Body of pancreas (tissue), 4 donors: ENCODE data around the gene KLHL40. TPM values are rescaled to one million over a fixed set of nuclear protein-coding genes. Genes with fewer than 3 reads are reported as not detected.

ENCODE experiments used
- ATAC-seq: fragments of 150-250 bp; one replicate; pipeline ENCODE4 v1.9.1; 2016
- DNase-seq, 4 donors: peaks; one replicate each; pipeline ENCODE4 v3.0.0-alpha.2; 2019
- H3K27ac ChIP-seq, 4 donors: fragments of 200-600 bp; sonication (generic); 1 replicate in 3 of 4; 2 replicates in 1 of 4; pipeline versions ENCODE4 v1.5.1 to v1.6.1; 2016 to 2019; ENCODE audit warnings: mild to moderate bottlenecking in 1 of 4, mixed read lengths in 1 of 4, moderate library complexity in 1 of 4
- H3K27me3 ChIP-seq, 2 donors: fragments of 200-600 bp; sonication (generic); one replicate each; pipeline ENCODE4 v1.6.0; 2016; ENCODE audit warnings: mild to moderate bottlenecking in 1 of 2
- H3K36me3 ChIP-seq, 2 donors: fragments of 200-600 bp; sonication (generic); replicated peaks in 1 of 2; 2 replicates each; pipeline ENCODE4 v1.5.1; 2016; ENCODE audit warnings: low read depth in 2 of 2; ENCODE audit not compliant: insufficient read depth in 1 of 2
- H3K4me1 ChIP-seq: fragments of 200-600 bp; sonication (generic); one replicate; pipeline ENCODE4 v1.6.0; 2016
- H3K4me3 ChIP-seq, 2 donors: fragments of 200-600 bp; sonication (generic); 1 replicate in 1 of 2; 2 replicates in 1 of 2; pipeline ENCODE4 v1.5.1; 2016 to 2019
- H3K9me3 ChIP-seq, 3 donors: fragments of 200-600 bp; sonication (generic); 1 replicate in 2 of 3; 2 replicates in 1 of 3; pipeline ENCODE4 v1.5.1; 2016
- POLR2A ChIP-seq, 3 donors: fragments of 450-650 bp; IDR thresholded peaks; one replicate each; pipeline ENCODE4 v1.6.1; 2016; ENCODE audit warnings: antibody characterized with exemption in 3 of 3, mild to moderate bottlenecking in 2 of 3
- WGBS, 2 donors: methylation state at CpG; one replicate each; pipeline ENCODE4 v1.1.5; 2017; 5-methylcytosine and 5-hydroxymethylcytosine counted together
- intact Hi-C: fragments of 100-400 bp; cut with DNase I; formaldehyde crosslinking; loops from one replicate; pipeline ENCODE4 v1.15.1; 2023
- total RNA-seq, 2 donors: library from RNA; depleted of rRNA; stranded (reverse); fragments of >200 nt; gene quantifications; one replicate each; pipeline ENCODE4 v1.1.0, GENCODE V29; 2016
- TF ChIP-seq, protein P1 (sequence below), 7 experiments: fragments of 450-650 bp in 4 of 7; fragments of 200-600 bp in 3 of 7; sonication (generic) in 3 of 7; IDR thresholded peaks; one replicate each; pipeline ENCODE4 v1.5.1; 2016 to 2019; ENCODE audit warnings: antibody characterized with exemption in 7 of 7

KLHL40 gene
- total RNA-seq, 2 donors from 2014 or later: not detected

GRCh38 chr3:42656680-42657610 lies 28.4 kb upstream of the KLHL40 start:
- DNase-seq (no peak), ATAC-seq (no peak)
- Histone ChIP-seq H3K4me3 (no peak overlapping the region), H3K4me1 (peaks cover 38% of the 10 kb centered on the region), H3K9me3 (no peaks in the 10 kb centered on the region), H3K27me3 (no peaks in the 10 kb centered on the region), H3K27ac (peak overlapping the region in 1 of 4 donors; percentile 84), H3K36me3 (peaks cover 0 to 3% of the 10 kb centered on the region in 2 donors)
- intact Hi-C loops: no loop called here
- TF ChIP-seq POLR2A (IDR thresholded peaks at IDR 0.05): no peak
- TF ChIP-seq, protein P1, sequence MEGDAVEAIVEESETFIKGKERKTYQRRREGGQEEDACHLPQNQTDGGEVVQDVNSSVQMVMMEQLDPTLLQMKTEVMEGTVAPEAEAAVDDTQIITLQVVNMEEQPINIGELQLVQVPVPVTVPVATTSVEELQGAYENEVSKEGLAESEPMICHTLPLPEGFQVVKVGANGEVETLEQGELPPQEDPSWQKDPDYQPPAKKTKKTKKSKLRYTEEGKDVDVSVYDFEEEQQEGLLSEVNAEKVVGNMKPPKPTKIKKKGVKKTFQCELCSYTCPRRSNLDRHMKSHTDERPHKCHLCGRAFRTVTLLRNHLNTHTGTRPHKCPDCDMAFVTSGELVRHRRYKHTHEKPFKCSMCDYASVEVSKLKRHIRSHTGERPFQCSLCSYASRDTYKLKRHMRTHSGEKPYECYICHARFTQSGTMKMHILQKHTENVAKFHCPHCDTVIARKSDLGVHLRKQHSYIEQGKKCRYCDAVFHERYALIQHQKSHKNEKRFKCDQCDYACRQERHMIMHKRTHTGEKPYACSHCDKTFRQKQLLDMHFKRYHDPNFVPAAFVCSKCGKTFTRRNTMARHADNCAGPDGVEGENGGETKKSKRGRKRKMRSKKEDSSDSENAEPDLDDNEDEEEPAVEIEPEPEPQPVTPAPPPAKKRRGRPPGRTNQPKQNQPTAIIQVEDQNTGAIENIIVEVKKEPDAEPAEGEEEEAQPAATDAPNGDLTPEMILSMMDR (IDR thresholded peaks at IDR 0.05): no peak
- WGBS, 2 donors: 66 to 79% methylated on average over 3 to 9 of the region's 9 CpGs

- H3K27ac ChIP-seq: no peak overlapping the region
- H3K4me1 ChIP-seq: peaks cover 30% of the 10 kb centered on the region
- ATAC-seq: no peak
Observed at GRCh38 chr3:42657675-42658074, 27.7 kb upstream of the KLHL40 start.

GRCh38 chr3:42658091-42658770 lies 27.1 kb upstream of the KLHL40 start:
- DNase-seq: no peak
- Histone ChIP-seq H3K4me3 (no peak overlapping the region), H3K9me3 (no peaks in the 10 kb centered on the region), H3K36me3 (peaks cover 0 to 3% of the 10 kb centered on the region in 2 donors), H3K4me1 (peaks cover 25% of the 10 kb centered on the region), H3K27me3 (no peaks in the 10 kb centered on the region), H3K27ac (no peak overlapping the region)
- 89 to 93% methylated on average over 24 to 33 of the region's 34 CpGs for WGBS, 2 donors
- intact Hi-C loops: no loop called here
- no peak for ATAC-seq
- TF ChIP-seq, protein P1 (IDR thresholded peaks at IDR 0.05): no peak
- no peak for TF ChIP-seq POLR2A (IDR thresholded peaks at IDR 0.05)

More at GRCh38 chr3:42657675-42658074, 27.7 kb upstream of the KLHL40 start:
- 83 to 94% methylated on average over 3 to 4 of the region's 4 CpGs for WGBS, 2 donors
- DNase-seq: no peak
- Histone ChIP-seq H3K9me3 (no peaks in the 10 kb centered on the region), H3K27me3 (no peaks in the 10 kb centered on the region), H3K36me3 (peaks cover 0 to 3% of the 10 kb centered on the region in 2 donors), H3K4me3 (no peak overlapping the region)
- no peak for TF ChIP-seq POLR2A (IDR thresholded peaks at IDR 0.05)
- TF ChIP-seq, protein P1 (IDR thresholded peaks at IDR 0.05): no peak
- intact Hi-C loops: no loop called here

GRCh38 chr3:42658771-42659390 lies 26.5 kb upstream of the KLHL40 start:
- Histone ChIP-seq H3K9me3 (no peaks in the 10 kb centered on the region), H3K36me3 (peaks cover 0 to 3% of the 10 kb centered on the region in 2 donors), H3K27ac (no peak overlapping the region), H3K4me3 (no peak overlapping the region), H3K4me1 (peaks cover 18% of the 10 kb centered on the region), H3K27me3 (no peaks in the 10 kb centered on the region)
- ATAC-seq (no peak), DNase-seq (no peak)
- intact Hi-C loops: no loop called here
- WGBS, 2 donors: 69 to 90% methylated on average over 17 to 18 of the region's 22 CpGs
- no peak for TF ChIP-seq POLR2A (IDR thresholded peaks at IDR 0.05)
- TF ChIP-seq, protein P1 (IDR thresholded peaks at IDR 0.05): no peak
